Stomach (tissue), 4 donors: ENCODE measurements around the gene DHRSX.

Experiments used
- CTCF ChIP-seq, 7 experiments: fragments of 450-650 bp in 4 of 7; fragments of 200-600 bp in 3 of 7; sonication (generic) in 3 of 7; IDR thresholded peaks; one replicate each; pipeline ENCODE4 v1.5.1; 2016 to 2019; ENCODE audit warnings: antibody characterized with exemption in 7 of 7, control low read depth in 2 of 7, mild to moderate bottlenecking in 1 of 7
- EP300 ChIP-seq: sonication (generic); formaldehyde crosslinking; IDR thresholded peaks from one replicate; pipeline ENCODE4 v1.6.1; 2017; ENCODE audit warnings: antibody characterized with exemption
- POLR2A ChIP-seq, 4 donors: fragments of 450-650 bp; IDR thresholded peaks; one replicate each; pipeline ENCODE4 v1.6.1; 2016; ENCODE audit warnings: antibody characterized with exemption in 4 of 4, control low read depth in 2 of 4, mild to moderate bottlenecking in 1 of 4, moderate library complexity in 1 of 4
- POLR2AphosphoS5 ChIP-seq, 3 donors: sonication (generic); formaldehyde crosslinking; IDR thresholded peaks; one replicate each; pipeline ENCODE4 v1.6.1; 2016; ENCODE audit warnings: antibody characterized with exemption in 3 of 3

GRCh38 chrX:2508648-2509335 lies 8.0 kb upstream of the DHRSX start:
- TF ChIP-seq EP300 (no peak), CTCF (IDR thresholded peaks at IDR 0.05) (no peak), POLR2AphosphoS5 (IDR thresholded peaks at IDR 0.05) (no peak), POLR2A (IDR thresholded peaks at IDR 0.05) (no peak)
